Measurements from ENCODE around the gene SERPINB1. TPM values are rescaled to one million over a fixed set of nuclear protein-coding genes. Genes with fewer than 3 reads are reported as not detected.

Gene SERPINB1
- total and polyA plus RNA-seq, 9 of the 15 experiments (the other 6 are each of a cell fraction or from before 2014, with no cell fraction given): 33.9 to 108 (median 63.8) TPM

GRCh38 chr6:2834262-2834661 is 7.4 kb downstream of the SERPINB1 start (continued):
- TF ChIP-seq POLR2AphosphoS5 (IDR thresholded peaks at IDR 0.05; ENCODE audit: control insufficient read depth, insufficient read depth, low read depth, low read length) (no peak), ZNF395 (CRISPR knock-in tag; IDR thresholded peaks at IDR 0.05) (no peak)

GRCh38 chr6:2831392-2831791 is 10.3 kb downstream of the SERPINB1 start:
- Histone ChIP-seq H3K9me3 (replicated peaks; ENCODE audit: control insufficient read depth, insufficient read depth, low read depth, low read length) (no peaks in the 10 kb centered on the region), H3K9me1 (ENCODE audit: control insufficient read depth, insufficient read depth, low read length) (no peaks in the 10 kb centered on the region), H2AFZ (ENCODE audit: low read depth, low read length) (no peak overlapping the region), H3K4me2 (ENCODE audit: insufficient read depth, low read length) (no peak overlapping the region), H3K27me3 (ENCODE audit: control insufficient read depth in 2 of 2, insufficient read depth in 2 of 2, low read length in 2 of 2) (no peaks in the 10 kb centered on the region), H3K79me2 (ENCODE audit: control insufficient read depth, insufficient read depth, low read length) (no peaks in the 10 kb centered on the region), H3K4me3 (no peak overlapping the region), H3K36me3 (ENCODE audit: control insufficient read depth, insufficient read depth, low read length) (peaks cover 35% of the 10 kb centered on the region), H3K27ac (ENCODE audit: extremely low read depth, low read depth, low read length) (no peak overlapping the region), H4K20me1 (replicated peaks; ENCODE audit: control insufficient read depth, insufficient read depth, low read length) (no peaks in the 10 kb centered on the region), H3K9ac (ENCODE audit: insufficient read depth in 1 of 2, low read depth in 2 of 2, low read length in 2 of 2) (no peak overlapping the region), H3K4me1 (replicated peaks in 1 of 2; ENCODE audit: control insufficient read depth in 2 of 2, insufficient read depth in 2 of 2, low read length in 2 of 2) (no peaks in the 10 kb centered on the region)
- 93% methylated on average over 2 of the region's 2 CpGs for WGBS (ENCODE audit: insufficient coverage, low coverage, missing lambda C conversion rate)
- intact Hi-C loops (cut with micrococcal nuclease): no loop called here
- DNase-seq (ENCODE audit: extremely low read depth in 1 of 4, low spot score in 3 of 4): no peak
- POLR2A ChIA-PET: interaction anchor here (0.6 to 3.9 kb wide), 6 partner anchors 9 to 661 kb away, joined by 3 to 21 read pairs (median 3); partner anchors contain the start of gene SERPINB1
- no peak for FAIRE-seq
- in situ Hi-C loops (cut with MboI): no loop called here
- CTCF ChIA-PET (ENCODE audit: low intra/inter-chr PET ratio): no interaction called here
- peak; percentile 66 for ATAC-seq
- no TSS peak for BruUV-seq (replicated peaks)
- TF ChIP-seq ZNF140 (CRISPR knock-in tag; IDR thresholded peaks at IDR 0.05) (no peak), CREB5 (CRISPR knock-in tag; IDR thresholded peaks at IDR 0.05) (no peak), CC2D1A (IDR thresholded peaks at IDR 0.05) (no peak), CBFA2T3 (IDR thresholded peaks at IDR 0.05) (no peak), ZMIZ1 (IDR thresholded peaks at IDR 0.05; ENCODE audit: low read depth in 2 of 2, low read length in 2 of 2) (no peak), ZBTB26 (CRISPR knock-in tag; IDR thresholded peaks at IDR 0.05) (no peak), ZNF280A (IDR thresholded peaks at IDR 0.05; ENCODE audit: low read depth, partially characterized antibody) (no peak)
